Caki2 (cell line): ENCODE measurements around the gene MDFIC2. TPM values are rescaled to one million over a fixed set of nuclear protein-coding genes. Genes with fewer than 3 reads are reported as not detected.

Experiments
- DNase-seq: peaks from one replicate; pipeline ENCODE4 v3.0.0-alpha.2; 2015; ENCODE audit warnings: low read depth
- in situ Hi-C: cut with HindIII; loops from 2 replicates; pipeline ENCODE4 v1.10.0; 2016; ENCODE audit warnings: low sequenced_read_pairs, low pct_unique_long_range_greater_than_20kb, mixed read lengths
- total RNA-seq: library from RNA; depleted of rRNA; stranded (reverse); fragments of >200 nt; shearing (Covaris generic); gene quantifications from 2 replicates; pipeline ENCODE4 v1.2.3, GENCODE V29; 2014; ENCODE audit warnings: low replicate concordance

Gene MDFIC2
- total RNA-seq, 1 experiment from 2014 or later, result not detected

DNA sequence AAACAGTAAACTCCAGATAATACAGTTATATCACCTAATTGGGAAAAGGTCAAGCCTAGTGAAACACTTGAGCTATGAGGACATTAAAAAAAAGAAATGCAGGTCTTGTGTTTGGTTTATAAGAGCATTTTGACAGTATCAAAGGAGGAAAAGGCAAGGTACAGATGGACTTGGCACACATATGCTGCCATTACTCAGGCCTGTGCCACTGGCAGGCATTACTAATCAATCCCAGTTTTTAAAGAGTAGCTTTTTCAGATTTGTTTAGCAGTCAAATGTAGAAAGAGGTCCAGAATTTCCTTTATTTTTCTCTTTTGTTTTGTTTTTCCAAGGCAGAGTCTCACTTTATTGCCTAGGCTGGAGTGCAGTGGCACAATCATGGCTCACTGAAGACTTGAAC is 38.9 kb downstream of the MDFIC2 start:
- in situ Hi-C loops, result no loop called here
- DNase-seq, result no peak

DNA sequence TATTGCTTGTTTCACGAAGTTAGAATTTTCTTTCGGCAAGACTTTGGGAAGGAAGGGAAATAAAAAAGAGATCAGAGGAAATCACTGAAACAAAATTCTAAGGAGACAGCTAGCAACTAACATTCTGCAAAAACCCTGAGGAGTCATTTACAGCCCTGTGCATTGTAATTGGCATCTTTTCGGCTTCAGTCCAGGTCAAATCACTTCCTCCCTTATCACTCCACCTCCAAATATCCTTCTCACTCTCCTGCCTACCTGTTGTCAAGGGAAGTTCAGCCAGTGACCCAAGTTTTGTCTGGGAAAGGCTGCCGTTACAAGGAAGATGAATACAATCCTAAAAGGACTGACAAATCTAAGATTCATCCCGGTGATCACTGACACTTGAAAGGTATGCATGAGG is 39.6 kb downstream of the MDFIC2 start:
- in situ Hi-C loops, result no loop called here
- no peak for DNase-seq

DNA sequence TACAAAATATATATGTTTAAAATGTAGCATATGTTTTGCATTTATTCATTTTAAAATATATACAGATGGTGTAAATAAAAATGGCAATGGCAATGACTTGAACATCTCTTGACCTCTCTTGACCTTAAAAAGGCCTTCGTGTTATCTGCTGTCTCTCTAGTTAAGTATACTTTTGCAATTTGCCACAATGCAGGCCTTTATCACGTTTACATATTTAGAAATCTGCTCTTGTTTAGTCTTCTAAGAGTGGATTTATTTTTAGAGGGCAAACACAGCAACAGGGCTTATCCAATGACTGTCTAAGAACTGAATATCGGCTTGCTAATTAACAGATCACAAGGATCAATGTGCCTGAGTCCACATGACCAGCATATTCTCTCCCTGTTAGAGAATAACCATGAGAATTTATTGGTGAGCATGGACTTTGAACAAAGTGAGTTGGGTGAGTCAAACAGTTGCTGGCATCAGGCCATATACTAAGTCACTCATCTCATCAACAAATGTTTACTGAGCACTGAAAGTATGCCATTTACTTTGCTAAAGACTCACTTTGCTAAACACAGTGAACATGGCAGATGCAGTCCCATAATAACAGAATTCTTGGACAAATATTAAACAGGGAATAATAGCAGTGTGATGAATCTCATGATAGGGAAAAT is 48.2 kb downstream of the MDFIC2 start:
- DNase-seq, result peak; percentile 90
- in situ Hi-C loops, result no loop called here

DNA sequence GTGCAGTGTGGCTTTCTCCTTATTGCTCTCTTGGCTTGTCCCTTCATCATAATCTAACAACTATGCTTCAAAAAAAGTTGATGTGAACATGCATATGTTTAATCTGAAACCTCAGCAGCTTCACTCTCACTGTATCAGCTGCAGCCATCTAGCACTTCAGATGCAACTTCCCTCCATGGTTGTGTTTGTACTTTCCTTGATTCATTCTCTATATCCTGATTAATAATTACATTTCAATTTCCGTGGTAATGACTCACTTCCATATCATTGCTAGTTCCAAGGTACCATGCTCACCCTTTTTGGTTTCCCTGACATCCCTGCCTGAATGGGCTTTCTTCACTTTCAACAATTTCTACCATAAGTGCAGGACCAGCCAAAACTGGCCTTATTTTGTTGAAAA is 51.2 kb downstream of the MDFIC2 start:
- in situ Hi-C loops, result no loop called here
- DNase-seq, result peak; percentile 28

DNA sequence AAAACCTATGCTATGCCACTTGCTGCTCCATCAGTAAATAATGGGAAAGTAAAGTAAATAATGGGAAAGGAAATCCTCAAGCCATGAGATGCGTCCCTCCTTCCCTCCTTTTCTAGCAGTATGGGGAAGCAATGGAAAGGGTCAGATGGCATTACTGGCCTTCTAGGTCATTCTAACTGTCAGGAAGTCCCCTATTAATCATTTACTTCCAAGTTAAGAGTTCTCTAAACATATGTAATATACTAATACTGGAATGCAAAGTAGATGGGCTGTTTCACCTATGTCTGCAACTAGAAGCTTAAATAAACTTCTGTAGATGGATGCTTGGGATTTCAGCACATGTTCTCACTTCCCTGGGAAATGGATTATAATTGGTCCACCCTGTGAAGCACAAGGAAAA is 55.9 kb downstream of the MDFIC2 start:
- in situ Hi-C loops, result no loop called here
- no peak for DNase-seq

DNA sequence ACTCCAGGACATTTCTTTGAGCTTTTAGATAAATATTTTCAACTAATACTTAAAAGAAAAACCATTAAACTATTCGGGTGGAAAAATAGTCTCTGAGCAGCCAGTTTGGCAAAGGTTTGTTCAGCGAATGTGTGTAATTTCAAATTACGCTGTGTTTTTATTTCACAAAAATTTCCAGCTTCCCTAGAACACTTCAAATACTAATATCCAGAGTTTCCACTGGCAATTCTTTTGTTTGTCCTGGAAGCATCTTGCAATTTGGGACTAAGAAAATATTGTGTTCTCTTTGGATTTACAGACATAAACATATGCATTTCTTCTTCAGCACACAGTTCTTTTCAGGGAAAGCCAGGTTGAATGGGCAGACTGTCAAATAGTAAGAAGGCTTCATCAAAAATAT is 61.9 kb downstream of the MDFIC2 start:
- in situ Hi-C loops, result no loop called here
- no peak for DNase-seq

DNA sequence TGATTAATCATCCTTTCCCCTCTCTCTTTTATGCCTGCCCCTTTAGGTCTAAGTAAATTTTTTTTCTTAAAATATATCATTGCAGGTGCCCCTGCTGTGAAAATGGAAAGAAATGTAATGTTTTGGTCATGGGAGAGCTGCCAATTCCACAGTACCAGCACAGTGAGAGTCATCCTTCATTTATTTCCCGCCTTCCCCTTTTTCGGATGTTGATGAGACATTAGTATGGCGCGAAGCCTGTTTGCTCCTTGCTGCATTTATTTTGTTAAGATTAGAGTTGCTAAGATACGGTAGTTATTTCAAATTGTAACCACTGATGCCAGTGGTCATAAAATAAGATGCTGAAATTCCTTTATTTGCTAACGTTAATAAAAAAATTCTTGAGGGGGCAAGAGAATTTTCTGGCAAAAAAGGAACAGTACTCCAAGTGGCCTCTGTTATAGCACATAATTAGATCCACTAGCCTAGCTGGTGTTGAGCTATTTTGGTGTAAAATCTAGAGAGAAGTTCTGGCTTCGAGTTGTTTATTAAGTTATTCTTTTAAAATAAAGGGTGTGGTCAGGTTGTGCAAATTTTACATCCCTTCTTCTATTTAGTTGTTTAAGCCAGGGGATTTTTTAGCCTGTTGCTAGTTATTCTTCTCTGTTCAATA is 62.8 kb downstream of the MDFIC2 start:
- peak; percentile 59 for DNase-seq
- in situ Hi-C loops, result no loop called here

DNA sequence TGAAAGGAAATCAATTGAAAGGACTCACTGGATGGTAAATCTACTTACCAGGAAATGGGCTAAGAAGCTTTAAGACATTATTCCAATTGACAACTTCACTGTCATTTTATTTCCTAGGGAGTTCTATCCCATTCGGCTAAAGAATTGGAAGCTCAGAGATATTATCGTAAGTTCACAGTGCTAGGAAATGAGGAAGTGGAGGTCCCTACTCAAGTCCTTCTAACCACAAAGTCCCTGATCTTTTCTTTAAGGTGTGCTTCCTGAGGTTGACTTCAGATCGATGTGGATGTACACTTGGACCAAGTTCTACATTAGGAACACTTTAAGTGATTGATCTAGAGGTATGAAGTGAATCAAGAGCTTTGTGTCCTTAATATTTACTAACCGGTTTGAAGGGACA is 63.6 kb downstream of the MDFIC2 start:
- in situ Hi-C loops, result no loop called here
- no peak for DNase-seq

DNA sequence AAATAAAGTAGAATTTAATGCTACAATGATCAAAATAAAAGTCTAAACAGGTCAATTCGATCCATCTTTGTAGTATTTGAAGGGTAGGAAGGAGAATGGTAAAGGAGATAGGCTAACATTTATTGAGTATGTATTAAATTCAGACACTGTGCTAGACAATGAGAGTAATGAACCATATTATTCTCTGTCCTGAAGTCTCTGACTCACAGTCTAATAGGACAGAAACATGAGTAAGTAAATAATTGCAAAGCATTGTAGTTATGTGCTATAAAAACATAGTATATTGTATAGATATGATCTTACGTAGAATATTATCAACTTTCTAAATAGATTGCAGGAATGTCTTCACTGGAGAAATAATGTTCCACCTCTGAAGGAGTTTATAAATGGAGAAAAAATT is 64.5 kb downstream of the MDFIC2 start:
- in situ Hi-C loops, result no loop called here
- DNase-seq, result no peak

DNA sequence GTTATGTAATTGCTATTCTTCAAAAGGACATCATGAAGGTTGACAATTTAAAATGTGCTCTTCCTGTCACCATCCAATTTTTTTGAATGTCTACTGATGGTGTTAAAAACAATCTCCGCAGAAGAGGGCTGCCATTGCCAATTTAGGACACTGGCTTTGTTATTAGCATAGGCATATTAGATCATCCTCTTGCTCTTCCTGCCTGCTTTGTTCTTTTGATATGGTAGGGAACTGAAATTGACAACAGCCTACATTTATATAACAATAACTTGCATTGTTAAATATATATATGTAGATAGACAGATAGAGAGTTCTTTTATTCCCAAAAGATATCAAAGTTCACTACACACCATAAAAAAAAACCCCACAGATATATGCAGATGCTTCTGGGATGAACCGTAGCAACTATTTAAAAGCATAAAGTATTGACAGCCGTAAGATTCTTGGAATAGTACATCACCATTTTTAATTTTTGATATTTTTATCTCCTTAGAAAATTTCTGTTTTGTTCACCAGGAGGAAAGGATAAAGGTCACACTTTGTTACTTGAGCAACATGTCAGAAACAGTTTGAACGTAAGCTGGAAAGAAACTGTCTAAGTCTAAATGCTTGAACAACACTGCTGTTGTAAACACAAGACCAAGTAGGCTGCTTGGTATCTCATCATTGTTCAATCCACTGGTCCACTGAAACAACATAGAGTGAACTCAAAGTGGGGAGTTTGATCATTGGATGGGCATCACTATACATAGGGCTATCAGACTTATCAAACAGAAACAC is 66.5 kb downstream of the MDFIC2 start:
- DNase-seq, result no peak
- in situ Hi-C loops, result no loop called here

DNA sequence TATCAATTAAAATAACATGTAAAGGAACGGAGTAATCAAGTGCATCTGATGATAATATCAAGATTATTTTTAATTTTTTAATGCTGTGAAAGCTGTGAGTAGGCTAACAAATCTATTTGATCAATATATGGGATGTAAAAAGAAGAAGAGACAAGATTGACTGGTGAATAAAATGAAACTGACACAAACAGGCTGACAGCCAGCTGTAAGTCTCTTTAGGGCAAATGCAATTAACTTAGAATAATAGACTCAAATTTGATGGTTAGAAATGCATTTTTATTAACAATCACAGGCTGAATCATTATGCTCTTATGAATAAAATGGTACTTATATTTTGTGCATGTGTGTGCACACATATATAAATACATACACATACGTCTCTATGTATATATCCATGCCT is 68.0 kb downstream of the MDFIC2 start:
- in situ Hi-C loops, result no loop called here
- DNase-seq, result no peak

DNA sequence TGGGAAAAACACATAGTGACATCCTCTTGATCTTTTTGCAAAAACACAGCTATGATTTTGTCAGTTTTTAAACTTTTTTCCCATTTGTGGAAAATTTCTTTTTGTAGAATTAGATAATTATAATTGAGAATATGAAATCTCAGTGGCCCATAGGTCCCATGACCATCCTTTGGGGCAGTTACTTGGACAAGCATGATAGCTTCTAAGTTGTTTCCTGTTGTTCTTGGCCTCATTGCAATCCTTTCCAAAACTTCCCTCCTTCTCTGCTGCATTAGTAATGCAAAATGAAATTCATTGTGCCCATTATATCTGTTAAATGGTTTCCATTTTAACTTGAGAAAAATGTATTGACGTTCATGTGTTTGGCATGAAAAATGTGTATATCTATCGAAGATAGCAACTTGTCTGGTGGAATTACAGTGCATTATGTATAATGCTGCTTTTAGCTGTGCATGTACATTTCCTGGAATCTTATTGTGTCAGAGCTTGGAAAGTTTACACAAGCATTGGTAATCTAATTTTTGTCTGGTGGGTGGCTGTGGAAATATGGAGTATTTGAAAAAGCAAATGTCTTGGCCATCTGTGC is 70.0 kb downstream of the MDFIC2 start:
- DNase-seq, result no peak
- in situ Hi-C loops, result no loop called here

DNA sequence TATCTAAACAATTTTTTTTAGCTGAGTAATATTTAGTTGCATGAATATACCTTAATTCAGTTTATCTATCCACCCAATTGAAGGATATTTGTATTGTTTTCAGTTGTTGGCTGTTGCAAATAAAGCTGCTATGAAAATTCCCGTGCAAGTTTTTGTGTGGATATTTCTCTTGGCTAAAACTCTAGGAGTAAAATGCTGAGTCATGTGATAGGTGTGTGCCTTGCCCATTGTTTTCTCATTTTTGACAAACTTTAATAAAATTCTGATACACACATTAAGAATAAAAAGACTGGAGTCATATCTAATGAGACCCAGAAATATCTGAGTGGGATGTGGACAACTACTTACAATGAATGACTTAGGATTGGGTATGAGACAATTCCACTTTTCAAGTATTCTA is 78.6 kb downstream of the MDFIC2 start:
- in situ Hi-C loops, result no loop called here
- no peak for DNase-seq

DNA sequence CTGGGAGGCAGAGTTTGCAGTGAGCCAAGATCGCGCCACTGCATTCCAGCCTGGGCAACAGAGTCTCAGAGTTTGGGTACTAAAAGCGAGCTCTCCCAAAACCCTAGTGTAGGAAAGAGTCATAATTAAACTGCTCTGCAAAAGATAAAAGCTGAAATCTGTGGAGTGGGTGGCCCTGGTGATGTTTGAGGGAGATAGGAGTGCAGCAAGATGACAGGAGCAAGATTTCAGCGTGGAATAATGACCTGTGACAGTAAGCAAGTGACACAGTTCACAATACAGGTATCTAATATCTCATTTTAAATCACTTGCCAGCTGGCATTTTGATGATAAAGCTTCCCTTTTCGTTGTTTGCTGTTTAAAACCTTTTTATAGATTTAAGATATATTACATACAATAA is 79.3 kb downstream of the MDFIC2 start:
- no peak for DNase-seq
- in situ Hi-C loops, result no loop called here

DNA sequence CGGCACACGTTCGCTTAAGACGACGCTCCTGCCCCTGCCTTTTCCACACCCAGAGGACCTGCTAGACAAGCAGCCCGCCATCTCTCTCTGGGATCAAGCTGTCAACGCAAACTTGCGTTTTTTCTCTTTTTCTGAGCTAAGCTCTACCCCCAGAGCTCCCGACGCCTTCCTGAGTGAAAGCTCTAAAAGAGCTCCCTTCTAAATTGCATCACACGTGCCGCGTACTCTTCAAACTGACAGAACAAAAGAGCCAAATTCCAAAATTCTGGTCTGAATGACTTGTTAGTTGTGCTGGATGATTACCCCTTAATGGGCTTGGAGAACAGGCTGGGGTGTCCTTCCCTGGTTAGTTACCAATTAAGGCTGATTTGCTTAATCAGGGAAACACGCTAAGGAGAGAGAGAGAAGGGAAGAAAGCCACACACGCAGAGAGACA is 81.2 kb downstream of the MDFIC2 start:
- no peak for DNase-seq
- in situ Hi-C loops, result no loop called here

DNA sequence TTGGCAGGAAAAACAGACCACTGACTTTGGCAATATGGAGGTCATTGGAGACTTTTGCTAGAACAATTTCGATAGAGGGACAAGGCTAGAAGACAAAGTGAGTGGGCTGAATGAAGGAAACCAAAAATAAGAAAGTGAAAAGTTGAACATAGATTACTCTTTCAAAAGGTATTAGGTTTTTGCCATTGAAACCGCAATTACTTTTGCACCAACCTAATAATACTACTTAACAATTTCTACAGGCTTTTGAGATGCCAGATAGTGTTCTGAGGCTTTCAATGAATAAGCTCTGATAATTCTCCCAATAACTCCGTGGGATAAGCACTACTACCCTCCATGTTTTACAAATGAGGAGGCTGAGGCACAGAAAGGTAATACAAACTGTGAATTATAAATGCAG is 85.0 kb downstream of the MDFIC2 start:
- no peak for DNase-seq
- in situ Hi-C loops, result no loop called here

DNA sequence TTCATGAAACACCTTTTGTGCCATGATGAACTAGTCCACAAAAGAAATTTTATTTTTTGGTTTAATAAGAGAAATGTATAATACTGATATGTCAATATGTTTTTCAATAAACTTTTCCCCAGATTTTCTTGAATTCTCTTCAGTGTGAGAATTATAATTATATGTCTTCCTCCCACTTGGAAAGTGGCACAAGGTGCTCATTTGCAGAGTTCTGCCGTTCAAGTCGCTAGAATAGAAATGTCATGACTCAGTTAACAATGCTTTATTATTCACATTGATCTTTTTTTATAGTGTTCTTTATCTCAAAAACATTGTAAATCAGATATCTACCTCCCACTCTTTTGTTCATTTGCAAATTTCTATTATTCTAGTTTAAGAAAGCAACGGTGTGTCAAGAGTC is 87.3 kb downstream of the MDFIC2 start:
- in situ Hi-C loops, result no loop called here
- no peak for DNase-seq

DNA sequence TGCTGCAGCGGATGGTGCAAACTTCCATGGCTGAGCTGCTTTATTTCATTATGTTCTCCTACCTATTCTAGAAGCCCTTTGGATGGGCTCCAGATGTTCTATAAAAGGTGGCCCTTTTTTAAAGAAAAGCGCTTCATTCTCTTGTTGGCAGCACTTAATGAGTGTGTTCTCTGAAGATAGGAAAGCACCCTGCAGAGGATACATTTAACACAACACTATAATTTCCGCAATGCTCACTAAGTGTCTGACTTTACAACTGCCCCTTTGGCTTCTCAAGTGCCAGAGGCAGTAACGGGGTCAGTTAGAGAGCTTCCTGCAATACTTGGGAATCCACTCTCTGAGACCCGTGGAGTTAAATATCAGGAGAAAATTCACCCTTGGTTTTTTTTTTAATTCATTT is 88.1 kb downstream of the MDFIC2 start:
- in situ Hi-C loops, result no loop called here

DNA sequence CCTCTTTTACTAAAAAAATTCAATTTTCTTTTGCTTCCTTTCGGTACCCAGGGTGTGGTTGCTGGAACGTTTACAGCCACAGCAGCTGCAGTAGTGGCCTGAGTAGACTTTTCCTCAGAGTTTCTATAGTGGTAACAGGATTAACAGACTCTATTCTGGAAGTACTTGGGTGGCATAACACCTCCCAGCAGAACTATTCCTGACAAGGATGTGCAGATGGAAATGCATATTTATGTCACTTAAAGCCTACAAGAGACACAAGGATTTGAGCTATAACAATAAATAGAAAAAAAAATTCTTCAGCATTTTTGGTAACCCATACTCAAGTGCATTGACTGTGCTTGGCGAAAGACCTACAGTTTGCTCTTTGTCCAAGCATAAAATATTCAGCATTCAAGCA is 94.0 kb downstream of the MDFIC2 start:
- in situ Hi-C loops, result no loop called here
- no peak for DNase-seq

More for the DNA sequence above, 88.1 kb downstream of the MDFIC2 start:
- DNase-seq, result no peak
